Spleen (tissue), 11 donors: Measurements from ENCODE around the gene GOLGA6D. TPM values are rescaled to one million over a fixed set of nuclear protein-coding genes. Genes with fewer than 3 reads are reported as not detected.

Source experiments
- DNase-seq: peaks from one replicate; pipeline ENCODE4 v3.0.0-alpha.2; 2020
- H3K27ac ChIP-seq, 8 donors: fragments of 200-600 bp; sonication (generic) in 7 of 8; 1 replicate in 4 of 8; 2 replicates in 4 of 8; pipeline versions ENCODE4 v1.5.0 to v1.8.0; 2016 to 2021; ENCODE audit warnings: inconsistent platforms in 4 of 8, mild to moderate bottlenecking in 4 of 8, moderate library complexity in 1 of 8
- H3K27me3 ChIP-seq, 7 donors: fragments of 200-600 bp; sonication (generic) in 6 of 7; replicated peaks in 1 of 7; 1 replicate in 4 of 7; 2 replicates in 3 of 7; pipeline versions ENCODE4 v1.5.0 to v1.8.0; 2016 to 2021; ENCODE audit warnings: inconsistent platforms in 3 of 7, mild to moderate bottlenecking in 1 of 7
- H3K36me3 ChIP-seq, 6 donors: fragments of 200-600 bp; sonication (generic) in 5 of 6; 1 replicate in 4 of 6; 2 replicates in 2 of 6; pipeline versions ENCODE4 v1.5.0 to v1.8.0; 2016 to 2021; ENCODE audit warnings: inconsistent platforms in 2 of 6
- H3K4me1 ChIP-seq, 6 donors: fragments of 200-600 bp; sonication (generic) in 5 of 6; 1 replicate in 3 of 6; 2 replicates in 3 of 6; pipeline versions ENCODE4 v1.5.0 to v1.8.0; 2016 to 2021; ENCODE audit warnings: inconsistent platforms in 3 of 6
- H3K4me3 ChIP-seq, 8 donors: fragments of 200-600 bp; sonication (generic) in 7 of 8; 1 replicate in 4 of 8; 2 replicates in 4 of 8; pipeline versions ENCODE4 v1.5.0 to v1.8.0; 2016 to 2021; ENCODE audit warnings: inconsistent platforms in 4 of 8, mild to moderate bottlenecking in 4 of 8, moderate library complexity in 2 of 8
- H3K9me3 ChIP-seq, 8 donors: fragments of 200-600 bp; sonication (generic) in 7 of 8; 1 replicate in 4 of 8; 2 replicates in 4 of 8; pipeline versions ENCODE4 v1.5.0 to v1.8.0; 2016 to 2021; ENCODE audit warnings: inconsistent platforms in 4 of 8
- POLR2A ChIP-seq, 3 donors: fragments of 450-650 bp; IDR thresholded peaks; one replicate each; pipeline ENCODE4 v1.5.1; 2017; ENCODE audit warnings: antibody characterized with exemption in 3 of 3, mild to moderate bottlenecking in 1 of 3
- POLR2AphosphoS5 ChIP-seq, 3 donors: sonication (generic); formaldehyde crosslinking; IDR thresholded peaks; one replicate each; pipeline ENCODE4 v1.5.1; 2017; ENCODE audit warnings: antibody characterized with exemption in 3 of 3
- WGBS, 5 donors: extraction: QIAGEN DNeasy Blood & Tissue Kit in 3 of 5; methylation state at CpG; one replicate each; pipeline versions ENCODE4 v1.1.5 to v1.1.7; 2013 to 2018; 5-methylcytosine and 5-hydroxymethylcytosine counted together
- intact Hi-C: fragments of 100-400 bp; cut with DNase I; formaldehyde crosslinking; loops from one replicate; pipeline ENCODE4 v1.15.0; 2023; ENCODE audit warnings: low total_unique reads
- polyA plus RNA-seq, 3 donors: library from polyadenylated mRNA; stranded (reverse); fragments of 200-250 nt; gene quantifications; one replicate each; pipeline ENCODE4 v1.2.1, GENCODE V29; 2013
- total RNA-seq, 7 donors: library from RNA; depleted of rRNA in 3 of 7; stranded (reverse); fragments of >200 nt in 3 of 7; fragmentation: NEBNext Ultra II Directional in 4 of 7; extraction: Animal tissue kit (Norgen Biotek cat#: 25700) in 4 of 7; gene quantifications; one replicate each; pipeline versions ENCODE4 v1.1.0 to v1.2.1, GENCODE V29; 2016 to 2021
- TF ChIP-seq, protein P1 (sequence below), 11 experiments: fragments of 200-600 bp in 7 of 11; fragments of 450-650 bp in 4 of 11; sonication (generic) in 4 of 11; IDR thresholded peaks in 8 of 11; conservative IDR thresholded peaks in 3 of 11; 1 replicate in 7 of 11; 2 replicates in 4 of 11; pipeline versions ENCODE4 v1.4.0 to v1.8.0; 2016 to 2021; ENCODE audit warnings: antibody characterized with exemption in 11 of 11, inconsistent platforms in 4 of 11, mild to moderate bottlenecking in 1 of 11
- donor health status: healthy with polysubstance abuse.
- donor health status: DM: no; HTN: no; CAD: no; lungs with moderate emphysema.
- donor health status: DM: no; HTN: no; CAD: no.
- donor health status: Bipolar disorder and iron deficiency.
- donor health status: healthy.
- donor health status: DM: no; HTN: no; CAD: no.
- donor health status: DM: yes; HTN: yes; CAD: no.

GOLGA6D gene
- total and polyA plus RNA-seq, 10 donors: not detected

DNA sequence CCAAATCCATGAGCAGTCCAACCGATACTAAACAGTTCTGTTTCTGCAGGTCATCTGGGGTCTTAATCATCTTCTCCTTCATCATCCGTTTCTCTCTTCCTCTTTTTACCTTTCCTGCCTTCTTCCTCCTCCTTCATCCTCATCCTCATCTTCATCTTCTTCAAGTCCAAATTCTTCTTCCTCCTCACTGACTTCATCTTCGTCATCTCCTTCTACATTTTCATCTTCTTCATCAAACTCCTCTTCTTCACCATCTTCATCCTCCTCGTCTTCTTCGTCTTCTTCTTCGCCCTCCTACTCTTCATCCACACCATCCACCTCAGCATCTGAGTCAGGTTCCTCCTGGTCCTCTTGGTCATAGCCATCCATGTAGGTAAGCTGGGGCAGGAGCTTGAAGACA lies 39.1 kb downstream of the GOLGA6D start:
- DNase-seq: no peak
- no peaks in the 10 kb centered on the region for H3K4me1 ChIP-seq
- no peaks in the 10 kb centered on the region for H3K27me3 ChIP-seq
- H3K4me3 ChIP-seq: no peak overlapping the region
- no peaks in the 10 kb centered on the region for H3K36me3 ChIP-seq
- 78 to 86% (median 82%) methylated on average over 6 of the region's 6 CpGs for WGBS, 5 donors
- no peak overlapping the region for H3K27ac ChIP-seq
- intact Hi-C loops: no loop called here
- TF ChIP-seq, protein P1, sequence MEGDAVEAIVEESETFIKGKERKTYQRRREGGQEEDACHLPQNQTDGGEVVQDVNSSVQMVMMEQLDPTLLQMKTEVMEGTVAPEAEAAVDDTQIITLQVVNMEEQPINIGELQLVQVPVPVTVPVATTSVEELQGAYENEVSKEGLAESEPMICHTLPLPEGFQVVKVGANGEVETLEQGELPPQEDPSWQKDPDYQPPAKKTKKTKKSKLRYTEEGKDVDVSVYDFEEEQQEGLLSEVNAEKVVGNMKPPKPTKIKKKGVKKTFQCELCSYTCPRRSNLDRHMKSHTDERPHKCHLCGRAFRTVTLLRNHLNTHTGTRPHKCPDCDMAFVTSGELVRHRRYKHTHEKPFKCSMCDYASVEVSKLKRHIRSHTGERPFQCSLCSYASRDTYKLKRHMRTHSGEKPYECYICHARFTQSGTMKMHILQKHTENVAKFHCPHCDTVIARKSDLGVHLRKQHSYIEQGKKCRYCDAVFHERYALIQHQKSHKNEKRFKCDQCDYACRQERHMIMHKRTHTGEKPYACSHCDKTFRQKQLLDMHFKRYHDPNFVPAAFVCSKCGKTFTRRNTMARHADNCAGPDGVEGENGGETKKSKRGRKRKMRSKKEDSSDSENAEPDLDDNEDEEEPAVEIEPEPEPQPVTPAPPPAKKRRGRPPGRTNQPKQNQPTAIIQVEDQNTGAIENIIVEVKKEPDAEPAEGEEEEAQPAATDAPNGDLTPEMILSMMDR (IDR thresholded peaks at IDR 0.05 in 8 of 11, conservative IDR thresholded peaks at IDR 0.05 in 3 of 11): no peak
- TF ChIP-seq POLR2AphosphoS5 (IDR thresholded peaks at IDR 0.05) (no peak), POLR2A (IDR thresholded peaks at IDR 0.05) (no peak)
- H3K9me3 ChIP-seq: no peaks in the 10 kb centered on the region

DNA sequence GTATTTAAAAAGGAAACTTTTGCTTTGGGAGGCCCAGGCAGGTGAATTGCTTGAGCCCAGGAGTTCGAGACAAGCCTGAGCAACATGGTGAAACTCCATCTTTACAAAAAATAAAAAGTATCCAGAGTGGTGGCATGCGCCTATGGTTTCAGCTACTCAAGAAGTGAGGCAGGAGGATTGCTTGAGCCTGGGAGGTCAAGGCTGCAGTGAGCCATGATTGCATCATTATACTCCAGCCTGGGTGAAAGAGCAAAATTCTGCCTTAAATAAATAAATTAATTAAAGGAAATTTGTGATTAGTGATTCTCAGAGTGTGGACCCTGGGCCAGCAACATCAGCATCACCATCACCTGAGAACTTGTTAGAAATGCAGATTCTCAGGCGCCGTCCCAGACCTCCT lies 43.3 kb downstream of the GOLGA6D start:
- no peaks in the 10 kb centered on the region for H3K4me1 ChIP-seq
- intact Hi-C loops: no loop called here
- no peak for DNase-seq
- WGBS, 5 donors: 81 to 96% (median 86%) methylated on average over 4 of the region's 4 CpGs
- no peak overlapping the region for H3K4me3 ChIP-seq
- TF ChIP-seq POLR2A (IDR thresholded peaks at IDR 0.05) (no peak), POLR2AphosphoS5 (IDR thresholded peaks at IDR 0.05) (no peak)
- TF ChIP-seq, protein P1 (IDR thresholded peaks at IDR 0.05 in 8 of 11, conservative IDR thresholded peaks at IDR 0.05 in 3 of 11): no peak
- H3K36me3 ChIP-seq: no peaks in the 10 kb centered on the region
- no peaks in the 10 kb centered on the region for H3K27me3 ChIP-seq
- H3K9me3 ChIP-seq: no peaks in the 10 kb centered on the region
- H3K27ac ChIP-seq: no peak overlapping the region

DNA sequence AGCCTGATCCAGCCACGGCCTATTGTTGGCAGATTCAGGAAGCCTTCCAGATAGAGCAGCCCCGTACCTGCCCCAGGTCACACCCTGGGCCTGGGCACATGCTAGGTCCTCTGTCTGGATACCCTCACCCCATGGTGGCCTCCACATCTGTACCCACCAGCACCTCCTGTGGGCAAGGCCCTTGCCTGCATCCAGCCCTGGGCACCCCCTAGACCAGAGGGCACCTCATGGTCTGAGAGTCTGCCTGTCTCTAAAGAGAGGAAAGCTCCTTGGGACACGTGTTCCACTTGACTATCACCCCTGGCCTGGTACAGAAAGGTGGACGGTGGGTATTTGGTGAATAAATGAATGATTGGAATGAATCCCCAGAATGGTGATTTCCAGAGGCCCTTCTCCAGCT lies 44.4 kb downstream of the GOLGA6D start:
- no peaks in the 10 kb centered on the region for H3K9me3 ChIP-seq
- intact Hi-C loops: no loop called here
- 79 to 92% (median 84%) methylated on average over 4 of the region's 4 CpGs for WGBS, 5 donors
- no peak overlapping the region for H3K27ac ChIP-seq
- DNase-seq: no peak
- H3K36me3 ChIP-seq: no peaks in the 10 kb centered on the region
- no peaks in the 10 kb centered on the region for H3K27me3 ChIP-seq
- TF ChIP-seq POLR2AphosphoS5 (IDR thresholded peaks at IDR 0.05): no peak
- TF ChIP-seq, protein P1 (IDR thresholded peaks at IDR 0.05 in 8 of 11, conservative IDR thresholded peaks at IDR 0.05 in 3 of 11): no peak
- no peak for TF ChIP-seq POLR2A (IDR thresholded peaks at IDR 0.05)
- no peak overlapping the region for H3K4me3 ChIP-seq
- H3K4me1 ChIP-seq: no peaks in the 10 kb centered on the region

DNA sequence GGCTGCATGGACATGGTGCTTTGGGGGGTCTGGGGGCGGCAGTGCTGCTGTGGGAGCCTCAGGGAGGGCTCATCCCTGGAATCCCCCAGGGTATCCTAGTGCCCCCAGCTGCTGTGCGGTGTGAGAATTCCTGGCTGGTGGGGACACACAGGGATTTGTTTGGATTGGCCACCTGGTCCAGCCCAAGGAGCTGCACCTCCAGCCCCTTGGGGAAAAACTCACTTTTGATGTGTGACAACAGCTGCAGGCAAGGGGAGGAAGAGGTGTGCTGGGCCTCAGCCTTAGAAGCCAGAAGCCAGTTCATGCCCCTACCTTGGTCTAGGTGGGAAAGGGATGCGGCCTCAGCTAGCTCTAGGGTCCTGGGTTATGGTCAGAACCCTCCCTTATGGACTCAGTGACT lies 44.9 kb downstream of the GOLGA6D start:
- TF ChIP-seq POLR2A (IDR thresholded peaks at IDR 0.05) (no peak), POLR2AphosphoS5 (IDR thresholded peaks at IDR 0.05) (no peak)
- TF ChIP-seq, protein P1 (IDR thresholded peaks at IDR 0.05 in 8 of 11, conservative IDR thresholded peaks at IDR 0.05 in 3 of 11): no peak
- Histone ChIP-seq H3K4me3 (no peak overlapping the region), H3K4me1 (no peaks in the 10 kb centered on the region), H3K36me3 (no peaks in the 10 kb centered on the region), H3K27me3 (no peaks in the 10 kb centered on the region), H3K27ac (no peak overlapping the region), H3K9me3 (no peaks in the 10 kb centered on the region)
- DNase-seq: no peak
- intact Hi-C loops: no loop called here
- 91 to 95% (median 93%) methylated on average over 2 to 3 of the region's 3 CpGs for WGBS, 5 donors
